GM21825 (cell line): ENCODE results near the gene HLA-DQB2.
"Not testable (repeated sequence)": the region's sequence is repeated elsewhere in the genome, so short reads cannot be mapped to it uniquely, and the experiment has no call there.

Experiments used
- ATAC-seq: cut with Tn5 transposase; IDR thresholded peaks from one replicate; pipeline ENCODE4 v1.9.1; 2021; ENCODE audit warnings: mild to moderate bottlenecking, moderate library complexity; ENCODE audit not compliant: unreplicated experiment

Gene HLA-DQB2

GRCh38 chr6:32752580-32752979 lies 10.8 kb downstream of the HLA-DQB2 start:
- ATAC-seq, result no peak

GRCh38 chr6:32745649-32746048 lies 17.7 kb downstream of the HLA-DQB2 start:
- ATAC-seq, result not testable (repeated sequence)

GRCh38 chr6:32744776-32745175 lies 18.6 kb downstream of the HLA-DQB2 start:
- ATAC-seq, result no peak

- ATAC-seq, result no peak
Measured at GRCh38 chr6:32742374-32742773, 21.0 kb downstream of the HLA-DQB2 start.

- no peak for ATAC-seq
Measured at GRCh38 chr6:32741031-32741960, 22.0 kb downstream of the HLA-DQB2 start, which contains the start of gene HLA-DQA2. HLA-DQA2 (plus strand) TSS chr6:32741391; CDS start chr6:32741444, 53 bp downstream.

- no peak for ATAC-seq
Measured at GRCh38 chr6:32738126-32738525, 25.2 kb downstream of the HLA-DQB2 start.

GRCh38 chr6:32718879-32719278 lies 44.5 kb downstream of the HLA-DQB2 start:
- ATAC-seq, result no peak

GRCh38 chr6:32716396-32716795 lies 46.9 kb downstream of the HLA-DQB2 start:
- ATAC-seq, result no peak

- no peak for ATAC-seq
Measured at GRCh38 chr6:32713241-32713640, 50.1 kb downstream of the HLA-DQB2 start.

- no peak for ATAC-seq
Measured at GRCh38 chr6:32709625-32710024, 53.7 kb downstream of the HLA-DQB2 start.
